NB4 (cell line): Measurements from ENCODE around the gene TFCP2.

ENCODE experiments used
- CTCF ChIP-seq: IDR thresholded peaks from one replicate; pipeline ENCODE4 v1.5.1; 2012; ENCODE audit warnings: low read depth, low read length
- MAX ChIP-seq: IDR thresholded peaks from 2 replicates; pipeline ENCODE4 v1.6.1; 2011; ENCODE audit warnings: low read depth, low read length
- POLR2A ChIP-seq: IDR thresholded peaks from 2 replicates; pipeline ENCODE4 v1.6.1; 2011; ENCODE audit warnings: mild to moderate bottlenecking; ENCODE audit not compliant: insufficient read length; ENCODE audit errors: extremely low read depth

- TF ChIP-seq MAX = no peak
- TF ChIP-seq CTCF = no peak
- no peak for TF ChIP-seq POLR2A
Observed at GRCh38 chr12:51171884-51172514, 936 bp downstream of the TFCP2 start.
